ENCODE results near the gene CIRBP.

The CIRBP gene

GRCh38 chr19:1230783-1231489 is 38.2 kb upstream of the CIRBP start:
- DNase-seq = no peak

GRCh38 chr19:1231729-1232637 is 37.1 kb upstream of the CIRBP start:
- DNase-seq = no peak

GRCh38 chr19:1232652-1233072 is 36.5 kb upstream of the CIRBP start:
- DNase-seq = no peak

- no peak for DNase-seq
These were observed 35.9 kb upstream of the CIRBP start for GRCh38 chr19:1233115-1233667.

GRCh38 chr19:1234051-1234954 is 34.8 kb upstream of the CIRBP start:
- DNase-seq = no peak

- DNase-seq = no peak
These were observed 34.2 kb upstream of the CIRBP start for GRCh38 chr19:1234955-1235380.

- no peak for DNase-seq
These were observed 33.2 kb upstream of the CIRBP start for GRCh38 chr19:1235625-1236538.

GRCh38 chr19:1236576-1236975 is 32.6 kb upstream of the CIRBP start:
- no peak for DNase-seq

- DNase-seq = no peak
These were observed 32.0 kb upstream of the CIRBP start for GRCh38 chr19:1237027-1237659.

- DNase-seq = no peak
These were observed 31.3 kb upstream of the CIRBP start, which contains the start of gene CBARP for GRCh38 chr19:1237754-1238368. Gene CBARP, minus strand, starts transcription at chr19:1238005. Its CDS starts 1,905 bp downstream, at chr19:1236100.

- DNase-seq = no peak
These were observed 30.5 kb upstream of the CIRBP start for GRCh38 chr19:1238369-1239303.

GRCh38 chr19:1239420-1239795 is 29.7 kb upstream of the CIRBP start:
- no peak for DNase-seq

GRCh38 chr19:1239796-1240737 is 29.1 kb upstream of the CIRBP start:
- peak; percentile 62 for DNase-seq

- DNase-seq = no peak
These were observed 28.2 kb upstream of the CIRBP start for GRCh38 chr19:1240925-1241324.

- DNase-seq = peak; percentile 79
These were observed 27.6 kb upstream of the CIRBP start, which contains the start of gene ATP5F1D for GRCh38 chr19:1241417-1242095. Gene ATP5F1D, plus strand, starts transcription at chr19:1241751. Its CDS starts 100 bp downstream, at chr19:1241851.

- DNase-seq = peak; percentile 56
These were observed 25.1 kb upstream of the CIRBP start for GRCh38 chr19:1243768-1244692.

Measured in GF-D8 (cell line).